ENCODE measurements around the gene RALB. TPM values are rescaled to one million over a fixed set of nuclear protein-coding genes. Genes with fewer than 3 reads are reported as not detected.

RALB gene
- total RNA-seq, 1 donor from 2014 or later = 25.4 TPM

GRCh38 chr2:120262761-120263428 is 10.2 kb downstream of the RALB start:
- Mint-ChIP-seq H3K9me3 (ENCODE audit: unreplicated experiment) (peaks cover 5% of the 10 kb centered on the region), H3K27me3 (ENCODE audit: unreplicated experiment) (no peaks in the 10 kb centered on the region), H3K4me1 (ENCODE audit: unreplicated experiment) (no peaks in the 10 kb centered on the region), H3K4me3 (ENCODE audit: unreplicated experiment) (no peak overlapping the region), H3K27ac (ENCODE audit: unreplicated experiment) (no peak overlapping the region), H3K36me3 (ENCODE audit: unreplicated experiment) (peaks cover 2% of the 10 kb centered on the region)
- TF ChIP-seq CTCF (IDR thresholded peaks at IDR 0.05) = no peak
- no peak for DNase-seq (ENCODE audit: extremely low spot score, unreplicated experiment)

DNA sequence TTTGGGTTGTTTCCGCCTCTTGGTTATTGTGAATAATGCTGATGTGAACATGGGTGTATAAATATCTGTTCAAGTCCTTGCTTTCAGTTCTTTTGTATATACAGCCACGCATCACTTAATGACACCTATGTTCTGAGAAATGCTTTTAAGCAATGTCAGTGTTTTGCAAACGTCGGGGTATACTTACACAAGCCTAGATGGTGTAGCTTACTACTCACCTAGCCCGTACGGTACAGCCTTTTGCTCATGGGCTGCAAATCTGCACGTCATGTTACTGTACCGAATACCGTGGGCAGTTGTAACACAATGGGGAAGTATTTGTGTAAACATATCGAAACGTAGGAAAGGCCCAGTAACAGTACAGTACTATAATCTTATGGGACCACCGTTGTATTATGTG is 12.4 kb downstream of the RALB start:
- Mint-ChIP-seq H3K27ac (ENCODE audit: unreplicated experiment) (no peak overlapping the region), H3K36me3 (ENCODE audit: unreplicated experiment) (no peaks in the 10 kb centered on the region), H3K27me3 (ENCODE audit: unreplicated experiment) (no peaks in the 10 kb centered on the region), H3K4me1 (ENCODE audit: unreplicated experiment) (peaks cover 2% of the 10 kb centered on the region), H3K9me3 (ENCODE audit: unreplicated experiment) (peaks cover 5% of the 10 kb centered on the region), H3K4me3 (ENCODE audit: unreplicated experiment) (no peak overlapping the region)
- TF ChIP-seq CTCF (IDR thresholded peaks at IDR 0.05) = no peak
- DNase-seq (ENCODE audit: extremely low spot score, unreplicated experiment) = no peak

GRCh38 chr2:120267348-120267747 is 14.7 kb downstream of the RALB start:
- H3K4me1 Mint-ChIP-seq (ENCODE audit: unreplicated experiment) = peaks cover 8% of the 10 kb centered on the region
- no peak overlapping the region for H3K27ac Mint-ChIP-seq (ENCODE audit: unreplicated experiment)
- TF ChIP-seq CTCF (IDR thresholded peaks at IDR 0.05) = no peak
- no peaks in the 10 kb centered on the region for H3K9me3 Mint-ChIP-seq (ENCODE audit: unreplicated experiment)
- H3K4me3 Mint-ChIP-seq (ENCODE audit: unreplicated experiment) = no peak overlapping the region
- no peak for DNase-seq (ENCODE audit: extremely low spot score, unreplicated experiment)
- H3K36me3 Mint-ChIP-seq (ENCODE audit: unreplicated experiment) = no peaks in the 10 kb centered on the region
- H3K27me3 Mint-ChIP-seq (ENCODE audit: unreplicated experiment) = no peaks in the 10 kb centered on the region

- DNase-seq (ENCODE audit: extremely low spot score, unreplicated experiment) = no peak
- Mint-ChIP-seq H3K4me1 (ENCODE audit: unreplicated experiment) (peaks cover 12% of the 10 kb centered on the region), H3K27ac (ENCODE audit: unreplicated experiment) (no peak overlapping the region), H3K9me3 (ENCODE audit: unreplicated experiment) (no peaks in the 10 kb centered on the region), H3K4me3 (ENCODE audit: unreplicated experiment) (no peak overlapping the region), H3K36me3 (ENCODE audit: unreplicated experiment) (no peaks in the 10 kb centered on the region), H3K27me3 (ENCODE audit: unreplicated experiment) (no peaks in the 10 kb centered on the region)
- no peak for TF ChIP-seq CTCF (IDR thresholded peaks at IDR 0.05)
Measured at GRCh38 chr2:120269076-120269744, 16.6 kb downstream of the RALB start.

DNA sequence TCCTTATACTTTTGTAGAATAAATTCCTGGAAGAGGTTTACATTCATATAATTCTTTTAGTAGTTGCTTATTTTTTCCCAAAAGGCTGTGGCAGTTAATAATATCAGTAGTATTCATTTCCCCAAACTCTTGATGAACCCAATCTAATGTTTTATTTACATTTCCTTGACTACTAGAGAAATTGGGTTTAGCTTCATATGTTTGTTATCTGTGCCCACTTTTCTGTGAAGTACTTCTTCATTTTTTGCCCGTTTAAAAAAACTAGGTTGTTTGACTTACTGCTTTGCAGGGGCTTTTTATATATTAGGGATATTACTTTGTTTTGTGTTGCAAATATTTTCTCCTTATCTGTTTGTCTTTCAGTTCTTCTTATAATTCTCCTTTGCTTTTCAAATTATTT is 17.2 kb downstream of the RALB start:
- Mint-ChIP-seq H3K9me3 (ENCODE audit: unreplicated experiment) (no peaks in the 10 kb centered on the region), H3K4me1 (ENCODE audit: unreplicated experiment) (peaks cover 12% of the 10 kb centered on the region), H3K36me3 (ENCODE audit: unreplicated experiment) (no peaks in the 10 kb centered on the region), H3K27ac (ENCODE audit: unreplicated experiment) (no peak overlapping the region), H3K27me3 (ENCODE audit: unreplicated experiment) (no peaks in the 10 kb centered on the region), H3K4me3 (ENCODE audit: unreplicated experiment) (no peak overlapping the region)
- no peak for DNase-seq (ENCODE audit: extremely low spot score, unreplicated experiment)
- TF ChIP-seq CTCF (IDR thresholded peaks at IDR 0.05) = no peak
